ENCODE results near the gene LCTL. TPM values are rescaled to one million over a fixed set of nuclear protein-coding genes. Genes with fewer than 3 reads are reported as not detected.

The LCTL gene
- polyA plus RNA-seq, 3 donors = not detected

DNA sequence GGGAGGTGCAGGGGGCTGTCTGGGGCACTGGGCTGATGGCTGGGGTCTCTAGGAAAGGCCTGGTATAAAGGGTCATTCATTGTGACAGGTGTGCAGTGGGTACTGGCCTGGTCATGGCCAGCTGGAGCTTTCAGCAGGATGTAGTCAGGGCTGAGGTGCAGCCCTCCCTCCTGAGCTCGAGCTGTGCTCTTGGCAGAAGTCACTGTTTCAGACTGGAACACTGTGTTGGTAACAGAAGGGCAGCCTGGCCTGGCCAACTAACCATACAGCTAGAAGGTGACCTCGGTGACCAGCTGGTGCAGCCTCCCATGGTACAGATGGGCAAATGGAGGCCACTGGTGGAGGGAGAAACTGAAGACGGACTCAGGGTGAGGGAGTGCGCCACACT is 34.4 kb upstream of the LCTL start:
- Histone ChIP-seq H3K79me2 (ENCODE audit: insufficient read depth, low read length) (no peaks in the 10 kb centered on the region), H3K9me3 (replicated peaks in 1 of 2; ENCODE audit: control insufficient read depth in 1 of 2, insufficient read depth in 1 of 2, low read length in 2 of 2) (no peaks in the 10 kb centered on the region), H4K20me1 (ENCODE audit: insufficient read depth, low read length) (no peaks in the 10 kb centered on the region), H3K36me3 (replicated peaks in 1 of 2; ENCODE audit: control insufficient read depth in 1 of 2, insufficient read depth in 2 of 2, low read length in 2 of 2) (no peaks in the 10 kb centered on the region), H3K4me2 (replicated peaks; ENCODE audit: extremely low read depth, low read length, poor library complexity, severe bottlenecking) (no peak overlapping the region), H3K27ac (ENCODE audit: low read depth in 1 of 2, low read length in 2 of 2) (no peak overlapping the region), H2AFZ (ENCODE audit: insufficient read depth, low read depth, low read length, poor library complexity, severe bottlenecking) (no peak overlapping the region), H3K4me3 (replicated peaks in 1 of 3; ENCODE audit: low read depth in 2 of 3, low read length in 3 of 3) (no peak overlapping the region), H3K27me3 (ENCODE audit: control insufficient read depth in 2 of 2, insufficient read depth in 2 of 2, low read length in 2 of 2) (no peaks in the 10 kb centered on the region), H3K4me1 (ENCODE audit: control insufficient read depth in 1 of 2, insufficient read depth in 2 of 2, low read length in 2 of 2) (no peaks in the 10 kb centered on the region), H3K9ac (ENCODE audit: insufficient read depth, low read length, poor library complexity, severe bottlenecking) (no peak overlapping the region)
- Mint-ChIP-seq H3K4me3 (no peak overlapping the region), H3K27ac (no peak overlapping the region), H3K36me3 (no peaks in the 10 kb centered on the region), H3K27me3 (ENCODE audit: low read depth in 3 of 3) (peaks cover 2 to 13% (median 3%) of the 10 kb centered on the region in 3 donors), H3K4me1 (no peaks in the 10 kb centered on the region), H3K9me3 (no peaks in the 10 kb centered on the region)
- TF ChIP-seq, protein P1, sequence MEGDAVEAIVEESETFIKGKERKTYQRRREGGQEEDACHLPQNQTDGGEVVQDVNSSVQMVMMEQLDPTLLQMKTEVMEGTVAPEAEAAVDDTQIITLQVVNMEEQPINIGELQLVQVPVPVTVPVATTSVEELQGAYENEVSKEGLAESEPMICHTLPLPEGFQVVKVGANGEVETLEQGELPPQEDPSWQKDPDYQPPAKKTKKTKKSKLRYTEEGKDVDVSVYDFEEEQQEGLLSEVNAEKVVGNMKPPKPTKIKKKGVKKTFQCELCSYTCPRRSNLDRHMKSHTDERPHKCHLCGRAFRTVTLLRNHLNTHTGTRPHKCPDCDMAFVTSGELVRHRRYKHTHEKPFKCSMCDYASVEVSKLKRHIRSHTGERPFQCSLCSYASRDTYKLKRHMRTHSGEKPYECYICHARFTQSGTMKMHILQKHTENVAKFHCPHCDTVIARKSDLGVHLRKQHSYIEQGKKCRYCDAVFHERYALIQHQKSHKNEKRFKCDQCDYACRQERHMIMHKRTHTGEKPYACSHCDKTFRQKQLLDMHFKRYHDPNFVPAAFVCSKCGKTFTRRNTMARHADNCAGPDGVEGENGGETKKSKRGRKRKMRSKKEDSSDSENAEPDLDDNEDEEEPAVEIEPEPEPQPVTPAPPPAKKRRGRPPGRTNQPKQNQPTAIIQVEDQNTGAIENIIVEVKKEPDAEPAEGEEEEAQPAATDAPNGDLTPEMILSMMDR (IDR thresholded peaks at IDR 0.05) = no peak
- intact Hi-C loops (cut with micrococcal nuclease) = loop anchor here (5.0 kb wide), 3 partner anchors 97 to 252 kb away; no protein-coding TSS in a partner anchor
- 95% methylated on average over 4 of the region's 4 CpGs for WGBS (ENCODE audit: insufficient coverage)
- DNase-seq = no peak

DNA sequence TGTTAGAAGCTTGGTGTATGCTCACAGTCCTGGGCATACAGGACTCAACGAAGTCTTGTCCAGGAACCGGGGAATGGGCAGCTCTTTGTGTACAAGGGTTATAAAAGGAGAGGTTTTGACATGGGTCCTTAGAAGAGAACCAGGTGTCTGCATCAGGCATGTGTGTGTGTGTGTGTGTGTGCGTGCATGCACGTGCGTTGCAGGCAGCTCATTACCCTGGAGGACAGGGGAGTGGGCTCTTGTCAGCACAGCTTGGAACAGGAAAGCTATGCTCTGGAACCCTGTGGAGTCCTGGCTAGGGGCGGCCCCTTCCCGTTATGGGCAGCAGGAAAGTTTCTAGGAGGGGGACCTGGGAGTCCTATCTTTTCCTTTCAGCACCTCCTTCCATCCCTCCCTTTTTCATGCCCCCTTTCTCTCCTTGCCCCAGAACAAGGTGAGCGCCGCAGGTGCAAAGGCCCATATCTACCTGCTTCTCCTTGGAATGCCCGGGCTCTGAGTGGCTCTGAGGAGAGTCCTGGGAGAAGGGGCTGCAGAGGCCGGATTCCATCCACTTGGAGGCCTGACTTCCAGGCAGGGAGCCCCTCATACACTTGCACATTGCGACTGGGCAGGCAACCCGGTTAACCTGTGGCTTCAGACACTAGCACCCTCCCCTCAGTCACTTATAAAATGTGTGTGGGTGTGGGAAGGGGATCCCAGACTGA is 33.9 kb upstream of the LCTL start:
- 90% methylated on average over 5 of the region's 13 CpGs for WGBS (ENCODE audit: insufficient coverage)
- Histone ChIP-seq H3K27me3 (ENCODE audit: control insufficient read depth in 2 of 2, insufficient read depth in 2 of 2, low read length in 2 of 2) (no peaks in the 10 kb centered on the region), H3K4me1 (ENCODE audit: control insufficient read depth in 1 of 2, insufficient read depth in 2 of 2, low read length in 2 of 2) (no peaks in the 10 kb centered on the region), H3K4me2 (replicated peaks; ENCODE audit: extremely low read depth, low read length, poor library complexity, severe bottlenecking) (no peak overlapping the region), H3K36me3 (replicated peaks in 1 of 2; ENCODE audit: control insufficient read depth in 1 of 2, insufficient read depth in 2 of 2, low read length in 2 of 2) (no peaks in the 10 kb centered on the region), H3K9me3 (replicated peaks in 1 of 2; ENCODE audit: control insufficient read depth in 1 of 2, insufficient read depth in 1 of 2, low read length in 2 of 2) (no peaks in the 10 kb centered on the region), H3K27ac (ENCODE audit: low read depth in 1 of 2, low read length in 2 of 2) (no peak overlapping the region), H4K20me1 (ENCODE audit: insufficient read depth, low read length) (no peaks in the 10 kb centered on the region), H2AFZ (ENCODE audit: insufficient read depth, low read depth, low read length, poor library complexity, severe bottlenecking) (no peak overlapping the region), H3K9ac (ENCODE audit: insufficient read depth, low read length, poor library complexity, severe bottlenecking) (no peak overlapping the region), H3K79me2 (ENCODE audit: insufficient read depth, low read length) (no peaks in the 10 kb centered on the region), H3K4me3 (replicated peaks in 1 of 3; ENCODE audit: low read depth in 2 of 3, low read length in 3 of 3) (no peak overlapping the region)
- Mint-ChIP-seq H3K27me3 (ENCODE audit: low read depth in 3 of 3) (peaks cover 2 to 13% (median 3%) of the 10 kb centered on the region in 3 donors), H3K36me3 (no peaks in the 10 kb centered on the region), H3K4me3 (no peak overlapping the region), H3K9me3 (no peaks in the 10 kb centered on the region), H3K27ac (no peak overlapping the region), H3K4me1 (no peaks in the 10 kb centered on the region)
- TF ChIP-seq, protein P1 (IDR thresholded peaks at IDR 0.05) = no peak
- DNase-seq = no peak
- intact Hi-C loops (cut with micrococcal nuclease) = loop anchor here (5.0 kb wide), 3 partner anchors 98 to 253 kb away; no protein-coding TSS in a partner anchor

Data from CD14-positive monocyte (primary cell).